Stomach (tissue), 9 donors: ENCODE data around the gene NT5C. TPM values are rescaled to one million over a fixed set of nuclear protein-coding genes. Genes with fewer than 3 reads are reported as not detected.
A peak's percentile ranks its signal among the peaks of the same experiment; 100 is the strongest.

ENCODE experiments used
- DNase-seq, 2 donors: peaks; one replicate each; pipeline versions ENCODE4 v3.0.0 to v3.0.0-alpha.2; 2013 to 2019
- H3K27ac ChIP-seq, 5 donors: fragments of 200-600 bp in 4 of 5; sonication (generic) in 4 of 5; one replicate each; pipeline ENCODE4 v1.5.1; 2013 to 2019; ENCODE audit warnings: mild to moderate bottlenecking in 1 of 5, moderate library complexity in 1 of 5
- H3K27me3 ChIP-seq, 3 donors: fragments of 200-600 bp; sonication (generic); one replicate each; pipeline ENCODE4 v1.5.1; 2017 to 2019; ENCODE audit warnings: mixed run types in 1 of 3
- H3K36me3 ChIP-seq, 4 donors: fragments of 200-600 bp; sonication (generic); 1 replicate in 3 of 4; 2 replicates in 1 of 4; pipeline ENCODE4 v1.5.1; 2016 to 2019
- H3K4me1 ChIP-seq, 4 donors: fragments of 200-600 bp; sonication (generic); one replicate each; pipeline ENCODE4 v1.5.1; 2016 to 2019
- H3K4me3 ChIP-seq, 4 donors: fragments of 200-600 bp; sonication (generic) in 3 of 4; one replicate each; pipeline ENCODE4 v1.5.1; 2016 to 2019; ENCODE audit warnings: mild to moderate bottlenecking in 1 of 4
- H3K9me3 ChIP-seq, 4 donors: fragments of 200-600 bp; sonication (generic); one replicate each; pipeline ENCODE4 v1.5.1; 2016 to 2019
- EP300 ChIP-seq: sonication (generic); formaldehyde crosslinking; IDR thresholded peaks from one replicate; pipeline ENCODE4 v1.6.1; 2017; ENCODE audit warnings: antibody characterized with exemption
- POLR2A ChIP-seq, 4 donors: fragments of 450-650 bp; IDR thresholded peaks; one replicate each; pipeline ENCODE4 v1.6.1; 2016; ENCODE audit warnings: antibody characterized with exemption in 4 of 4, control low read depth in 2 of 4, mild to moderate bottlenecking in 1 of 4, moderate library complexity in 1 of 4
- POLR2AphosphoS5 ChIP-seq, 3 donors: sonication (generic); formaldehyde crosslinking; IDR thresholded peaks; one replicate each; pipeline ENCODE4 v1.6.1; 2016; ENCODE audit warnings: antibody characterized with exemption in 3 of 3
- WGBS, 5 donors: extraction: QIAGEN DNeasy Blood & Tissue Kit in 3 of 5; methylation state at CpG; one replicate each; pipeline versions ENCODE4 v1.1.5 to v1.1.7; 2013 to 2018; 5-methylcytosine and 5-hydroxymethylcytosine counted together
- intact Hi-C: fragments of 100-400 bp; cut with DNase I; formaldehyde crosslinking; loops from one replicate; pipeline ENCODE4 v1.15.1; 2023; ENCODE audit warnings: low total_unique reads
- polyA plus RNA-seq, 3 donors: library from polyadenylated mRNA; stranded (reverse); fragments of 200-250 nt; gene quantifications; one replicate each; pipeline ENCODE4 v1.2.3, GENCODE V29; 2013
- total RNA-seq, 5 donors: library from RNA; depleted of rRNA; stranded (reverse); fragments of >200 nt; gene quantifications; one replicate each; pipeline versions ENCODE4 v1.1.0 to v1.2.3, GENCODE V29; 2014 to 2016
- TF ChIP-seq, protein P1 (sequence below), 7 experiments: fragments of 450-650 bp in 4 of 7; fragments of 200-600 bp in 3 of 7; sonication (generic) in 3 of 7; IDR thresholded peaks; one replicate each; pipeline ENCODE4 v1.5.1; 2016 to 2019; ENCODE audit warnings: antibody characterized with exemption in 7 of 7, control low read depth in 2 of 7, mild to moderate bottlenecking in 1 of 7
- donor health status: healthy with polysubstance abuse.
- donor health status: Bipolar disorder and iron deficiency.
- donor health status: healthy.

Gene NT5C
- total and polyA plus RNA-seq, 8 donors: 24.1 to 472 (median 119) TPM

DNA sequence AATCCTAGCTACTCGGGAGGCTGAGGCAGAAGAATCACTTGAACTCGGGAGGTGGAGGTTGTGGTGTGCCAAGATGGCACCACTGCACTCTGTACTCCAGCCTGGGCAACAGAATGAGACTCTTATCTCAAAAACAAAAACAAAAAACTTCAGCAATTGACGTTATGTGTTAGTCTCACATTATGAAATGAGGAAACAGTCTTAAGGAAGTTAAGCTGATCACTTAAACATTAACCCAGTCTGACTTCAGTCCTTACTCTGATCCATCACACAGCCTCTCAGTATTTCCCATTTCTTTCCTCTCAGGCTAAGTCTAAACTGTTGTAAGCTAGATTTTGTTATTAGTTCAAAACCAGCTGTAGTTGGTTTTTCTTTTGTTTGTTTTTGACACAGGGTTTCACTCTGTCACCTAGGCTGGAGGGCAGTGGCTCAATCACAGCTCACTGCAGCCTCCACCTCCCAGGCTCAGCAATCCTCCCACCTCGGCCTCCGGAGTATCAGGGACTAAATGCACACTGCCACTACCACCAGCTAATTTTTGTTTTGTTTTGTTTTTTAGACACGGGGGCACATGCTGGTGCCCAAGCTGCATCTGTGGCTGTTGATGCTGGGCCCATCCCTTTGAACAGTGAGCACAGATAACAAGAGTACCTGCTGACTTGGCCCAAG is 16.5 kb upstream of the NT5C start:
- Histone ChIP-seq H3K4me1 (peaks cover 2 to 47% (median 14%) of the 10 kb centered on the region in 4 donors), H3K27ac (peak overlapping the region in 4 of 5 donors; percentile 29 to 74 (median 48)), H3K9me3 (no peaks in the 10 kb centered on the region), H3K36me3 (peaks cover 26 to 56% (median 48%) of the 10 kb centered on the region in 4 donors), H3K4me3 (no peak overlapping the region), H3K27me3 (no peaks in the 10 kb centered on the region)
- 64 to 77% (median 73%) methylated on average over 6 of the region's 6 CpGs for WGBS, 5 donors
- peak in 1 of 2 donors; percentile 51 for DNase-seq
- intact Hi-C loops: no loop called here
- peak in 1 of 3 donors; percentile 26 for TF ChIP-seq POLR2AphosphoS5 (IDR thresholded peaks at IDR 0.05)
- no peak for TF ChIP-seq POLR2A (IDR thresholded peaks at IDR 0.05)

DNA sequence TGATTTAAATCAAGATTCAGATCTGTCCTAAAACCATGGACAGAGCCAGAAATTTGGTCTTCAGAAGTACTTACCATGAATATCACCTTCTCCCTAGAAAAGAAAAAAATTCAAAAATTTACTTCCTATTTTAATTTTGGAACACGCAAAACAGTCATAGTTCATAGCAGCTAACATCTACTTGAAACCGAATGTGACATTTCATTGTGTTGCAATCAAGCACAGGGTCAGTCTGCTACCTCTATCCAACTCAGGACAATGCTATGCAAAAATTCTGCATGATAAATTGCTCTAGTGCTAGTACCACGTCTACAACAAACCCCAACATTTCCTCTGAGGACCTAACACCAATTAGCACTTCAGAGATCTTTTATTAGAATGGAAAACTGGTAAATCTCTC is 15.1 kb upstream of the NT5C start:
- no peaks in the 10 kb centered on the region for H3K27me3 ChIP-seq
- H3K9me3 ChIP-seq: no peaks in the 10 kb centered on the region
- H3K4me1 ChIP-seq: peaks cover 0 to 36% (median 10%) of the 10 kb centered on the region in 4 donors
- H3K36me3 ChIP-seq: peaks cover 32 to 69% (median 52%) of the 10 kb centered on the region in 4 donors
- WGBS, 5 donors: 81 to 85% (median 85%) methylated on average over 3 of the region's 3 CpGs
- H3K4me3 ChIP-seq: no peak overlapping the region
- DNase-seq: no peak
- TF ChIP-seq POLR2AphosphoS5 (IDR thresholded peaks at IDR 0.05): no peak
- TF ChIP-seq, protein P1, sequence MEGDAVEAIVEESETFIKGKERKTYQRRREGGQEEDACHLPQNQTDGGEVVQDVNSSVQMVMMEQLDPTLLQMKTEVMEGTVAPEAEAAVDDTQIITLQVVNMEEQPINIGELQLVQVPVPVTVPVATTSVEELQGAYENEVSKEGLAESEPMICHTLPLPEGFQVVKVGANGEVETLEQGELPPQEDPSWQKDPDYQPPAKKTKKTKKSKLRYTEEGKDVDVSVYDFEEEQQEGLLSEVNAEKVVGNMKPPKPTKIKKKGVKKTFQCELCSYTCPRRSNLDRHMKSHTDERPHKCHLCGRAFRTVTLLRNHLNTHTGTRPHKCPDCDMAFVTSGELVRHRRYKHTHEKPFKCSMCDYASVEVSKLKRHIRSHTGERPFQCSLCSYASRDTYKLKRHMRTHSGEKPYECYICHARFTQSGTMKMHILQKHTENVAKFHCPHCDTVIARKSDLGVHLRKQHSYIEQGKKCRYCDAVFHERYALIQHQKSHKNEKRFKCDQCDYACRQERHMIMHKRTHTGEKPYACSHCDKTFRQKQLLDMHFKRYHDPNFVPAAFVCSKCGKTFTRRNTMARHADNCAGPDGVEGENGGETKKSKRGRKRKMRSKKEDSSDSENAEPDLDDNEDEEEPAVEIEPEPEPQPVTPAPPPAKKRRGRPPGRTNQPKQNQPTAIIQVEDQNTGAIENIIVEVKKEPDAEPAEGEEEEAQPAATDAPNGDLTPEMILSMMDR (IDR thresholded peaks at IDR 0.05): no peak
- no peak for TF ChIP-seq EP300
- TF ChIP-seq POLR2A (IDR thresholded peaks at IDR 0.05): no peak
- no peak overlapping the region for H3K27ac ChIP-seq
- intact Hi-C loops: no loop called here

DNA sequence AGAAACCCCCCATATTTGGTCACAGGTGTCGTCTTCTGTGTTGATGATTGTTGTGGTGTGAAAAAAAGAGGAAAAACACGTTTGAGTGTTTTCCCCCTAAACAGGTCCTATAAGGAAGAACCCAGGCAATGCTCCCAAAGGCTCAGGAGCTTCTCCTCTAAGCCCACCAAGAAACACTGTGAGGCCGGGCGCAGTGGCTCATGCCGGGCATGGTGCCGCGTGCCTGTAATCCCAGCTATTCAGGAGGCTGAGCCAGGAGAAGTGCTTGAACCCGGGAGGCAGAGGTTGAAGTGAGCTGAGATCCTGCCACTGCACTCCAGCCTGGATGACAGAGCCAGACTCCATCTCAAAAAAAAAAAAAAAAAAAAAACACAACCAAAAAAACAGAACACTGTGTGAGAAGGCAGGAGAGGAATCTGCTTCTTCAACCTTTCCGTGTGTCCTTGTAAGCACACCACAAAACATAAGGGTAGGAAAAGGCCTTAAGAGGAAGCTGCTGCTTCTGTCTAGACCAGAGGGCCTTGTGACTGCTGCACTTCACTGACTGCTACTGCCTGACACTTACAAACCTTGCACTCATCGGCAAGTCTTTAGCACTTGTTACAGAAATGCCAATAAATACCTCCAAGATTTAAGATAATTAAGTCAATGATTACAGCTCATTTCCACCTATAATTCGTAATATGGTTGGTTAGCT is 13.4 kb upstream of the NT5C start:
- TF ChIP-seq EP300 (no peak), POLR2A (IDR thresholded peaks at IDR 0.05) (no peak), POLR2AphosphoS5 (IDR thresholded peaks at IDR 0.05) (no peak)
- TF ChIP-seq, protein P1 (IDR thresholded peaks at IDR 0.05): no peak
- Histone ChIP-seq H3K27ac (no peak overlapping the region), H3K27me3 (no peaks in the 10 kb centered on the region), H3K9me3 (no peaks in the 10 kb centered on the region), H3K4me3 (no peak overlapping the region), H3K4me1 (peaks cover 0 to 39% (median 10%) of the 10 kb centered on the region in 4 donors), H3K36me3 (peaks cover 33 to 84% (median 62%) of the 10 kb centered on the region in 4 donors)
- 88 to 93% (median 90%) methylated on average over 11 of the region's 11 CpGs for WGBS, 5 donors
- intact Hi-C loops: no loop called here
- no peak for DNase-seq

DNA sequence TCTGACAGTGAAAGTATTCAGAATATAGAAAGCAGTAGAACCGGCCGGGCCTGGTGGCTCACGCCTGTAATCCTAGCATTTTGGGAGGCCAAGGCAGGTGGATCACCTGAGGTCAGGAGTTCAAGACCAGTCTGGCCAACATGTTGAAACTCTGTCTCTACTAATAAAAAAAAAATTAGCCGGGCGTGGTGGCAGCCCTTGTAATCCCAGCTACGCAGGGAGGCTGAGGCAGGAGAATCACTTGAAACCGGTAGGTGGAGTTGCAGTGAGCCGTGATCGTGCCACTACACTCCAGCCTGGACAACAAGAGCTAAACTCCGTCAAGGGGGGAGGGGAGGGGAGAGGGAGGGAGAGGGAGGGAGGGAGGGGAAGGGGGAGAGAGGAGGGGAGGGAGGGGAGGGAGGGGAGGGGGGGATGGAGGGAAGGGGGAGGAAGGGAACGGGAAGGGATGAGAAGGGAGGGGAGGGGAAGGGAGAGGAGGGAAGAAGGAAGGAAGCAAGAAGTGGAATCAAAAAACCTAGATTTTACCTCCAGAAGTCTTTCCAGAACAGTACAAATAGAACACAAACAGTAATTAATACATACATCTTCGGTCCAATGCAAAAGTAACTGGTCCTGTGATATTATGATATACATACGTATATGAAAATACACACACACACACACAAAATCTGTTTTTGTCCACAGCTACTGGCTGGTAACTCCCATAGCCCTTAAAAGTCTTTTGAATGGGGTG is 10.9 kb upstream of the NT5C start:
- no peak for TF ChIP-seq EP300
- no peak for TF ChIP-seq POLR2AphosphoS5 (IDR thresholded peaks at IDR 0.05)
- TF ChIP-seq, protein P1 (IDR thresholded peaks at IDR 0.05): no peak
- no peak for TF ChIP-seq POLR2A (IDR thresholded peaks at IDR 0.05)
- WGBS, 5 donors: 82 to 91% (median 84%) methylated on average over 13 of the region's 13 CpGs
- no peak overlapping the region for H3K27ac ChIP-seq
- no peaks in the 10 kb centered on the region for H3K27me3 ChIP-seq
- intact Hi-C loops: no loop called here
- H3K4me3 ChIP-seq: no peak overlapping the region
- H3K9me3 ChIP-seq: no peaks in the 10 kb centered on the region
- DNase-seq: no peak
- H3K36me3 ChIP-seq: peaks cover 29 to 78% (median 53%) of the 10 kb centered on the region in 4 donors
- peaks cover 0 to 25% (median 3%) of the 10 kb centered on the region in 4 donors for H3K4me1 ChIP-seq
